ENCODE results near the gene GJC2. TPM values are rescaled to one million over a fixed set of nuclear protein-coding genes. Genes with fewer than 3 reads are reported as not detected.

GJC2 gene
- polyA plus RNA-seq, 4 donors: 0.57 to 2.2 (median 0.97) TPM

DNA sequence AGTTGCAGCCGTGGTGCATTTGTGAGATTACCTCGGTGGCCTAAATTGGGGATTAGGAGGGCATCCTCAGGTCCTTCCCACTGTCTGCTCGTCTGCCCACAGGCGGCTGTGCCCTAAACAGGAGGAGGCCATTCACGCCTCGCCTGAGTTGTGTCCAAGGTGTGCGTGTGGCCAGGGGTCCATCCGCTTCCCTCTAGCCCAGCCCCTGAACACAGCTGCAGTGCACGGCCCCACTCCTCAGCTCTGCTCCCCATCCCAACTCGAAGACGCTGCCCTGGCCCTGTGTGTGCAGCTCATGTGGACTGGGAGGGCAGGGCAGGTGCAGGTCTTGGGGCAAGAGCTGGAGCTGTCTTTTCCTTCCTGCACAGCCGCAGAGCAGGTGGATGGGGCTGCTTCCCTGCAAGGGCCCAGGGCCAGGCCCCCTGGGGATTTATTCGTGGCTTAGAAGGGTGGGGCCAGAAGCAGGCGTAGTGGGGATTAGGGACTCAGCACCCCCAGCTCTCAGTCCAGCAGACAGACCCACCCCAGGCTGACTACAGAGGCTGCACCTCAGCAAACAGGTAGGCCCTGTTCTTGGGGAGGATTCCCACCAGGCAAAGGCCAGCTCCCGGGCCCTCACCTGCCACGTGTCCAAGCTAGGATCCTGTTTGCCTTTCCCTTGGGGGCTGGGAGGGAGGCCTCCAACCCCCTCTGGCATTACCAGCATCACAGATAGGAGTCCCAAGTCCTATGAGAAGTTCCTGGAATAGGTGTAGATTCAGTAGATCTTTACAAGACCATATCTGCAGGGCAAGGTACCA, 5.3 kb upstream of the GJC2 start:
- DNase-seq (ENCODE audit: low read depth in 4 of 4, low spot score in 3 of 4): no peak

DNA sequence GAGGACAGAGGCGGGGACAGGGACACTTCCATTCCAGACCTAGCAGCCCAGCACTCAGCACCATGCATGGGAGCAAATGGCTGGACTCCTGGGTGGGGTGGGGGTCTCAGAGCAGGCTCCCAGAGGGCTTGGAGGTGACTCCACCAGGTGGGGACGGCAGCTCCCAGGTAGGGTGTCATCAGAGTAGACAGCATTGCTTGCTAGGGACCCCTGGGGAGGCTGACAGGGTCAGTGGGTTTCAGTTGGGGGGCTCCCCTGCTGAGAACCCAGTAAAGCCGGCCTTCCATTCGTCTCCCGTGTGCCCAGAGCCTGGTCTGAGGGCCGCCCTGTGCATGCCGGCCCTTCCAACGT, 4.8 kb upstream of the GJC2 start:
- no peak for DNase-seq (ENCODE audit: low read depth in 4 of 4, low spot score in 3 of 4)

DNA sequence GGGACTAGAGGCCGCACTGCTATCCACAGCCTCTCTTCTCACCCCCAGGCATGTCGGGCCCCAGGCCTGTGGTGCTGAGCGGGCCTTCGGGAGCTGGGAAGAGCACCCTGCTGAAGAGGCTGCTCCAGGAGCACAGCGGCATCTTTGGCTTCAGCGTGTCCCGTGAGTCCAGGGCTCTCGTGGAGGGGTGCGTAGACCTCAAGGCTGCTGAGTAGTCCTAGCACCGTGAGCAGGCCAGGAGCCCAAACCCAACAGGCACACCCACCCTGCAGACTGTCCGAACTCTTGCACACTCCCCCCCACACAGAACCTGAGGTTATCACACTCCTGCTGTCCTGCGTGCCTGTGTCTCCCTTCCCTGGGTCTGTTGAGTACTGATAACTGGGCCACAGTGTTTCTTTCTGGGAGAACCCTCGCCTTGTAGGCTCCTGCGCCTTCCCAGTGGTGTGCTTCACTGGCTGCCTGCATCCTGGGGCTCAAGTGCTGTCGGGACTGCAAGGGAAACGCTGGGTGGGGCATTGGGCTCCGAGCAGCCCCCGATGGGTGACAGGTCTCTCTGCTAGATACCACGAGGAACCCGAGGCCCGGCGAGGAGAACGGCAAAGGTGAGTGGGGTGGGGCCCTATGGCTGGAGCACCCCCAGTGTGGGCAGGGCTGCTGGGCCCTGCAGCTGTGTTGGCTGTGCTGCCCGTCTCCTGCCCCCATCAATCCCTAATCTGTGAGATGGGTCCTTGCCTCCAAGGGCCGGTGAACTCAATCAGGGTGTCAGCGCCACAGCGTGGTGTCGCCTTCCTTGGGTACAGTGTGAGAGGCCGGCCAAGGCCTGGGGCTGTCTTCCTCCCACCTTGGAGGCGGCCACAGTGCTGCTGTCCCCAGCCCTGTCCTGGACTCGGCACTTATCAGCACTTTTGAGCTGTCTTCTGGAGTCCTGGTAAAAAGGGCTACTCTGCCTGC, 4.0 kb upstream of the GJC2 start:
- DNase-seq (ENCODE audit: low read depth in 4 of 4, low spot score in 3 of 4): no peak

DNA sequence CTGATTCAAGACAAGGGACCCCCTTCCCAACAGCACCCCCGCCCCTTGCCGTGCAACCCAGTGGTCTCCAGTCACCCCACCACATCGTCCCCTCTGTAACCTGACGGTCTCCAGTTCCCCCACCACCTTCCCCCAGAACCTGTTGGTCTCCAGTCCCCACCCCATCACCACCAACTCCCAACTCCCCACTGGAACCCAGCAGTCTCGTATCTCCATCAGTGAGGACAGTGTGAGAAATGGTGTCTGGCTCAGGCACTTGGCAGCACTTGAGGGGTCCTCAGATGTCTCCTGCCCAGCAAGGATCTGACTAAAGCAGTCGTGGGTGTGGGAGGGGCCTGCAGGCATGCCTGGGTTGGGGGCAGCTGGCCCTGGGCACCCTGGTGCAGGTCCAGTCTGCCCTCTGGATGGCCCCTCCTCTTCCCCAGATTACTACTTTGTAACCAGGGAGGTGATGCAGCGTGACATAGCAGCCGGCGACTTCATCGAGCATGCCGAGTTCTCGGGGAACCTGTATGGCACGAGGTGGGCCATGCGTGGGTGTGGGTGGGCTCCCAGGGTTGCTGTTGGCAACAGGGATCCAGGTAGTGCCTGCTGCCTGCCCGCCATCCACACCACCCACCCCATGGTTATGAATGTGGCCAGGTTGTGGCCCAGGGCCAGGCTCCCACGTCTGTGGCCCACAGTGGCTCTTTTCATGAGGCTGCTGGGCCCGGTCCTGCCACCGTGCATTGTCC, 3.1 kb upstream of the GJC2 start:
- no peak for DNase-seq (ENCODE audit: low read depth in 4 of 4, low spot score in 3 of 4)

DNA sequence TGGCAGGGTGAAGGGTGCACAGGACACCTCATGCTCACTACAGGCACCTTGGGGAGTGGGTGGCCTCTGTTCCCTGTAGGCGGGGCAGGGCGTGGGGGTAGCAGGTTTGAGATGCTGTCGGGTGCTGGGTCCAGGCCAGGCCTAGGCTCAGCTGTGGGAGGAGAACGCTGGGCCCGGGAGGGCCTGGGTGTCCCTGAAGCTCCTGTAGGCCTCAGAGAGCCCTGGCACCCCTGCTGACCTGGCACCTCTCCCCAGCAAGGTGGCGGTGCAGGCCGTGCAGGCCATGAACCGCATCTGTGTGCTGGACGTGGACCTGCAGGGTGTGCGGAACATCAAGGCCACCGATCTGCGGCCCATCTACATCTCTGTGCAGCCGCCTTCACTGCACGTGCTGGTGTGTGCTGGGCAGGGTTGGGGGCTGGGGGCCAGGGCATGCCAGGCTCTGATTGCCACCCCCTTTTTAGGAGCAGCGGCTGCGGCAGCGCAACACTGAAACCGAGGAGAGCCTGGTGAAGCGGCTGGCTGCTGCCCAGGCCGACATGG, 2.5 kb upstream of the GJC2 start:
- no peak for DNase-seq (ENCODE audit: low read depth in 4 of 4, low spot score in 3 of 4)

DNA sequence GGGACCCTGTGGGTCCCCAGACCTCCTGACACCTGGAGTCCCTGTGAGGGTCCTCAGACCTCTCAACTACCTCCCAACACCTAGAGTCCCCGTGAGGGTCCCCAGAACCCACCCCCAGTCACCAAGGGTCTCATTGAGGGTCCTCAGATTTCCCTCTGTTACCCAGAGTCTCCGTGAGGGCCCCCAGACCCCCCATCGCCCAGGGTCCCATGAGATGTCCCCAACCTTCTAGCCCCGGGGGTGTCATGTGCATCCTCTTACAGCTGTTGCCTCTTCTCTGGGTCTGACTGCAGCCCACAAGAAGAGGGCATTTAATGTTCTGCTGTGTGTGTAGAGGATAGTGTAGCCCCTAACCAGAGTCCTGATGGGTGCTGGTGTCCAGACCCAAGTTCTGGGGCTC, 2.0 kb upstream of the GJC2 start:
- no peak for DNase-seq (ENCODE audit: low read depth in 4 of 4, low spot score in 3 of 4)

DNA sequence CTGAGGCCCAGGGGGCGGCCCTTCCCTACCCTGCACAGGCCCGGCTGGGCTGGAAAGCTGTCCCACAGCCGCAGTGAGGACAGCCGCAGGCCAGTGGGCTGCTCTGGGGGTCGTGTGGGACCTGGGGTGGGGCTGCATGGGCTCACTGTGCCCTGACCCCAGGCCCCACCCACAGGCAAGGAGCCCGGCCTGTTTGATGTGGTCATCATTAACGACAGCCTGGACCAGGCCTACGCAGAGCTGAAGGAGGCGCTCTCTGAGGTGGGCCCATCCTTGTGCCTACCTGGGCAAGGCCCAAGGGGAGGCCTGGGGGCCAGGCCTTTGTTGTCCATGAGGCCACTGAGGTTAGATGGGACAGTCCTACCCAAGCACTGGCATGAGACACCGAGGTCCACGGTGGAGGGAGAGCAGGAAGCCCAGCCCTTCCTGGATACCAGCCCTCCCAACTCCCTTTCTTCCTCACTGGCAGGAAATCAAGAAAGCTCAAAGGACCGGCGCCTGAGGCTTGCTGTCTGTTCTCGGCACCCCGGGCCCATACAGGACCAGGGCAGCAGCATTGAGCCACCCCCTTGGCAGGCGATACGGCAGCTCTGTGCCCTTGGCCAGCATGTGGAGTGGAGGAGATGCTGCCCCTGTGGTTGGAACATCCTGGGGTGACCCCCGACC, 1.4 kb upstream of the GJC2 start:
- DNase-seq (ENCODE audit: low read depth in 4 of 4, low spot score in 3 of 4): no peak

DNA sequence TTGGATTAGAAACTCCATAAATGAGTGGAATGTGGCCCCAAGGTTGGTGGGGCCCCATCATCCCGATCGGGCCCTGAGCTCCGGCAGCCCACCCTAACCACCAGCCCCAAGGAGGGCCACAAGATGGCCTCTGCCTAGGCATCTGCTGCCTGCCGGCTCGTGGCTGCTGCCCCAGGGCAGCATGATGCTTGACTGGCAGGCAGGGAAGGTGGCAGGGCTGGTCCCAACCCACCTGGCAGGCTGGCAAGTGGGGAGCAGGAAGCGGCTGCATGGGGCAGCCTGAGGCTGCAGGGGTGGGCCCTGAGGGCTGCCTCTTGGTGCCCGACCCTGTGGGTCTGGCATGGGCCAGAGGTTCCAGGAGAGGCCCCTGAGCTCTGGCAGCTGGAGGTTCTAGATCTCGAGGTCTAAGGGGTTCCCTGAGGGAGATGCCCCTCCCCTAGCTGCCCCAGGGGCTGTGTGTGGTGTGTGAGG, 760 bp upstream of the GJC2 start:
- DNase-seq (ENCODE audit: low read depth in 4 of 4, low spot score in 3 of 4): no peak

DNA sequence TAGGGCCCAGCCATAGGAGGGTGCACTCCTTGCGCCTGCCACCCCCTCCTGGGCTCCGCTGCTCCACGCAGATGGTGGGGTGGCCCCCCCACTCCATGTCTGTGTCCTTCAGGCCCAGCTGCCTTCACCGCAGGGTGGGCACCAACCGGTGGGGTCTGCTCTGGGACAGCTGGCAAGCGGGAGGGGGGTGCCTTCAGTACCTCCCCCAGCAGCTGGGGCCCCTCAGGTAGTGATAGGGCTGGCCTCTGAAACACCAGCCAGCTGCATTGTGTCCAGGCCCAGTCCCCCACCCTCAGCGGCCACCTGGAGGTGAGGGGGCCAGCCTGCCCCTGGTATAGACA, 360 bp downstream of the GJC2 start:
- no peak for DNase-seq (ENCODE audit: low read depth in 4 of 4, low spot score in 3 of 4)

DNA sequence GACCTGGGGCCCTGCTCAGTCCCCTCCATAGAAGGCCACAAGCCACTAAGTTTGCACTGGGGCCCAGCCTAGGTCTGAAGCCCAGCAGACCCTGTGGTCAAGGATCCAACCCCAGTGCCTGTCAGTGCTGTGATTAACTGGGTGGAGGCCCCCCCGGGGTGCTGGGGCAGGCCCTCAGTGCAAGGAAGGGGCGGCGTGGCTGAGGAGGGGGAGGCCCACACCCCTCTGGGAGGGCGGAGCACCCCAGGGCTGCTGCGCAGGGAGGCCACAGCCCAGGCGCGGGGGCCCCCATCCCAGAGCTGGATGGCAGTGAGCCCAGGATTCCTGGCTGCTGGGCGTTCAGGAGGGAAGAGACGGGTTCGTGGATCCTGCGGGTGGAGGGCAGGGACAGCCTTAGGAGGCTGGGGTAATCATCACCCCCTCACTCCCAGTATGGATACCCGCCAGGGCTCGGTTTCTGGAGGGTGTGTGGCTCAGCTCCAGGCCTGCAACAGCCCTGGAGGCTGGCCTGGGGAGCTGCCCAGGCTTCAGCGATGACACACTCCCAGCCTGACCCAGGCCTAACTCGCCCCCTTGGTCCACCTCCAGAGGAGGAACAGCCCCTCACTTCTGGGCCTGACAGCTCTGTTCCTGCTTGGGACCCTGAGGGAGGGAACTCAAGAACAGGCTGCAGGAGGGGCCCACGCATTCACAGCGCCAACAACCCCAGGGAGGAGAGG, 890 bp downstream of the GJC2 start:
- no peak for DNase-seq (ENCODE audit: low read depth in 4 of 4, low spot score in 3 of 4)

DNA sequence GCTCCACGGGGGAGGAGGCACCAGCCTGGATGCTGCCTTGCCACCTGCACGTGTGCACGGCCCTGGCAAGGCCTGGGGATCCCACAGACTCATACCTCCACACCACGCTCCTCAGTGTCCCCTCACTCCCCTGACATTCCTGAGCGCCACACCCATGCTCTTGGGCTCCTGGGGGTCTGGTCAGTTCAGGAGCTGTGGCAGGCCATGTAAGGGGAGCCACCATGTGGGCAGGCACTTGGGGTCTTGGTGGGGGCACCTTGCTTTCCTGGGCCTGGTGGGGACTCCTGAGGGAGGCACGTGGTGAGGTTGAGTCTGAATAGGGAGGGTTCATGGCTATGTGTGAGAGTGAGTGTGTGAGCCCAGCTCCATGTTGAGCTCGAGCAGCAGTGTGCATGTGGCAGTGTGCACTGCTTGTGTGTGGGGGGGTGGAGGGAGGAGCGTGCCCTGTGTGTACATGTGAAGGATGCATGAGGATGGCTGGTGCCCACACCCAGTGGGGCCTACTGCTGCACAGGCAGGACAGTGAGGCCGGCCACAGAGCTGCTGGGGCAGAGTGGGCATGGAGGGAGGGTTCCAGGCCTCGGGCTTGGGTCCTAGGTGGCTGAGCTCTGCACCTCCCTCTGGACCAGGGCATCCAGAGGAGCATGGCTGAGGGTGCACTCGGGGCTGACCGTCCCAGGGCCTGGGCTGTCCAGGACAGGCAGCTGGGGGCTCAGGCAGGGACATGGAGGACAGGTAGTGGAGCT, 1.6 kb downstream of the GJC2 start:
- no peak for DNase-seq (ENCODE audit: low read depth in 4 of 4, low spot score in 3 of 4)

DNA sequence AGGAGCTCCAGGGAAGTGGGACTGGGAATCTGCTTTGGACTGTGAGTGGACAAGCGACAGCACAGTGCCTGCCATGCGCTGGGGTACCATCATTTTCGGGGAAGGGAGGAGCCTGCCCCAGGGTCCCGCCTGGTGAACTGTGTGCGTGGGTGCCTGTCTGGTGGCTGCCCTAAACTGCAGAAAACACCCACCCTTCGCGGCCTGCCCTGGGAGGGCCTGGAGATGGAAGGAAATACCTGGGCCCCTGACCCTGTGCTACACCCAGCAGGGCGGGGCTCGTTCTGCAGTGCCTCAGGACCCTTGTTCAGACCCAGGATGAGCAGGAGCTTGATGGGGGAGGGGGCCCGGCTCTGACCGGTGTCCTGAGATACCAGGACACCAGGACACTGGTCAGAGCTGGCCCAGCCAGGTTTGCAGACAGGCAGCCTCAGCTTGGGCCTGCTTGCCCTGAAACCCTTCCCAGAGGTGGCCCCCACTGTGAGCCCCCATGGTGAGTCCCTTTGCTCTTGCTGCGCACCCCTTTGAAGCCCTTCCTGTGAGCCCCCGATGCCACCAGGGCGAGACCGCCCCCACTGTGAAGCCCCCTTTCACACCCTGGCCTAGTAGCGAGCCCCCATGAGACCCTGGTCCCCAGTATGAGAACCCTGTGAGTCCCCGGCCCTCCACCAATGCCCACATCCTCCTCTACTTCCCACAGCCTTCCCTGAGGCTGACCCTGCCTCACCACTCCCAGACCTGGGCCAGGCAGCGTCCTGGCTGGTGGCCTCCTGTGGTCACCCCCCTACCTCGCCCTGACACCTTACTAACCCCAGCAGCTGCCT, 2.6 kb downstream of the GJC2 start:
- DNase-seq (ENCODE audit: low read depth in 4 of 4, low spot score in 3 of 4): no peak

DNA sequence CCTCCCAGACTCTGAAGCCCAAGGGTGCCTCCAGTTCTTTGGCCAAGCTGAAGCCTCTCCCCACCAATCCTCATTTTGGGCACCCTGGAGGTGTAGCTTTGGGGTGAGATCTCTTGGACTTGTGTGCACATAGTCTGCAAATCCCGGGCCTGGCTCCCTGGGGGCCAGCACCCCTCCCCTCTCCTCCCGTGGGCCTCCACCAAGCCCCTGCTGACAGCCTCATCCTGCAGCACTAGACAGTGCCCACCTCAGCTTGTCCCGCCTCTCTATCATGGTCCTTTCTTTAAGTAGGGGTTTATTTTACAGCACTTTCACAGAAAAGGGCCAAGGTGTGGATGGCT, 3.2 kb downstream of the GJC2 start:
- no peak for DNase-seq (ENCODE audit: low read depth in 4 of 4, low spot score in 3 of 4)

DNA sequence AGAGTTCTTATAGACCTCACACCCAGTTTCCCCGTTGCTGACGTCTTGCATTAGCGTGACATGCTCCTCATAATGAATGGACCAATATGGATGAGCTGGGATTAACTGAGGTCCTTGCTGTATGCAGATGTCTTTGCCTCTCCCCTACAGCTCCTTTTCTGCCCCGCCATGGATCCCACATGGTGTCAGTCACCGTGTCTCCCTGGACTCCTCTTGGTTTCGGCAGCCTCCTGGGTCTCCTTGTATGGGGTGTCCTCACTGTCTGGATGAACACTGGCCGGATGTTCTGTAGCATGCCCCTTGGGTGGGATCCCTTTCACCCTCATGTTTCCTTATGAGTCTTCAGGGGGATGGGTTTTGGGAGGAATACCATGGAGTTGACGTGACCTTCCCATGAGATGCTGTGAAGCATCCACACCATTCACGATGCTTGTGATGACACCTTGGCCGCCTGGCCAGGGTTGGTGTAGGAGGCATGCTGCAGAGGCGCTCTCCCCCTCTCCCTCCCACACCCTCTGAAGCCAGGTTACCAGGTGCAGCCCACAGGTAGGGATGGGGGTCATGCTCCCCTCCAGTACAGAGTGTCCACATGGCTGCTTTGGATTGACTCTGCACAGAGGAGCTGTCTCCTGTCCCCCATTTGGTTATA, 4.4 kb downstream of the GJC2 start:
- DNase-seq (ENCODE audit: low read depth in 4 of 4, low spot score in 3 of 4): no peak

DNA sequence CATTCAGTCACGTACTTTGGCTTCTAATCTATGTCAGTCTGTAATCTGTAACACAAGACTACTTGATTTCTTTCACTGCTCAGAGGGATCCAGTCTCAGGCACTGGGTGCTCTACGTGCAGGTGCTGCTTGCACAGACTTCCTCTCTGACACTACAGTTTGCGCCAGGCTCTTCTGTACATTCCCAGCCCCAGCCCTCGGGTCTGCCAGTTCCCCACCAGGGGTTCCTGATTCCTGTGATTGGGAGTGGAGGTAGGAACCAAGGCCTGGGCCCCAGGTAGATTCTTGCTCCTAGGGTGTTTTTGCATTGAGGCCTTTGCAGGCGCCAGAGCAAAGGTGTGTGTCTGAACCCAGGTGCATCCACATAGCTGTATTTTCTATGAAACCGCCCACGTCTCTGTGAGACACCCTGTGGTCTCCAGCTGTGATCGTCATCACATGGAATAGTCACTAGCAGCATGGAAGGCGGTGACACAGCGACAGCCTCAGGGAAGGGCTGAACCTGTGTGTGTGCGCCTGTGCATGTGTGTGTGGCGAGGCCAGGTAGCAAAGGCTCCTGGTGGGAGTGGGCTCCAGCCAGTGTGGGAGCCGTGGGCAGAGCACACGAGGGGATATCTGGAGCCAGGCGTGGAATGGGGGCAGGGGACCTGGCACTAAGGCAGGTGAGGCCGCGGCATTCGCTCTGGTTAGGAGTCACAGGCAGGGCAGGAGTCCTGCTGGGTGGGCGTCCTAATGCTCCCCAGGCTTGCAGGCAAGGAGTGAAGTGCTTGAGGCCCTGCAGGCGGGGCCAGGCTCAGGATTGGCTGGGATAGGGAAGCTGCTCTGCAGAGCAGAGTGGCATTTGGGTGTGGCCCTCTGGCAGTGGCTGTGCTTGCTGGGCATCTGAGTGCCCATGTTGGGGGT, 5.2 kb downstream of the GJC2 start:
- no peak for DNase-seq (ENCODE audit: low read depth in 4 of 4, low spot score in 3 of 4)

DNA sequence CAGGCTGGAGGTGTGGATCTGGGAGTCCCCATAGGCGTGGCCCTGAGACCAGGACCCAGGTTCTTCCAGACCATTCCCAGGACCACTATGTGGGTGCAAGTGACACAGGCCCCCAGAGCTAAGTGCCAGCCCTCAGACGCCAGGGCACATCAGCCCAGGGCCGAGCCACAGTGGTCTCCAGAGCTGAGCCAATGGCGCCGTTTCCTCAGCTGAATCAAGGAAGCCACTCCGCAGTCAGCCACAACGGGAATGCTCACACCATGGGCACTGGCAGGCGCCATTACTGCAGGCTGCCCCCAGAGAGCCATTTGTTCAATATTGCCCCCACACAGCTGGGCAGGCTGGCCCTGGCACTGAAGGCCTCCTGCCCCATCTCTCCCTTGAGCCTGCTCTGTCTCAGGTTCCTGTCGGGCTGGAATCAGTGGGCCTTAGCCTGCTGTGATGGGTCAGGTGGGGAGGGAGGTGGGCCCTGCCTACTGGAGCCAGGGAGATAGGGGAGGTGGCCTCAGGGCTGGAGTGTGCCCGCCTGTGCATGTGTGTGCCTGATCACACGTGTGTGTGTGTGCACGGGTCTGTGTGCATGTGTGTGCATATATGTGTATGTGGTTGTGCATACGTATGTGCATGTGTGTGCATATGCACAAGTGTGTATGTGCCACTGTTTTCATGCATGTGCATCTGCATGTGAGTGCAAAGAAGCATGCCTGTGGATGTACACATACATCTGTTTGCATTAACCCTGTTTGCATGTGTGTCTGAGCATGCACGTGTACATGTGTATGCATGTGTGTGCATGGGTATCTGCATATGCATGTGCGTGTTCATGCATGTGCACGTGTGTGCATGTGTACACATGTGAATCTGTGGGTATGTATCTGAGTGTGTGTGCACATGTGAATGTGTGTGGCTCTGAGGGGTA, 6.1 kb downstream of the GJC2 start:
- DNase-seq (ENCODE audit: low read depth in 4 of 4, low spot score in 3 of 4): no peak
